ENCODE measurements around the gene SULT6B1. TPM values are rescaled to one million over a fixed set of nuclear protein-coding genes. Genes with fewer than 3 reads are reported as not detected.

Gene SULT6B1
- total and polyA plus RNA-seq, 2 of the 4 experiments (the other 2 are of a cell fraction), result not detected

DNA sequence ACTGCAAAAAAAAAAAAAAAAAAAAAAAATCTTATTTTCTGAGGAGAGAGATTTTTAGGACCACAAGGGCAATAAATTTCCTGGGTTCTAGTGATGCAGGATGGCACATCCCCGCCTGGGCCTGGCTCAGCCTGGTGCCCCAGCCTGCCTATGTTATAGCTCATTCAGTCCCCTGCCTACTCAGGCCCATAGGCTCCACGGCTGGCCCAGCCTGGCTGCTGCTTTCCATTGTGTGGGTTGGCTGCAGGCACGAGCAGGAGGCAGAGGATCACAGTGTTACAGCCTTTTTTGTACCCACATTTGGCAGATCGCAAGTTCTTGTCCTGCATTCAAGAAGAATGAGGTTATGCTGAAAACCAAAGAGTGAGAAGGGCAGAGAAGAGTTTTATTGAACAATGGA is 2.8 kb upstream of the SULT6B1 start:
- no peak overlapping the region for H2AFZ ChIP-seq (replicated peaks; ENCODE audit: low read length, poor library complexity)
- H3K9me1 ChIP-seq (ENCODE audit: insufficient read depth, low read length), result peaks cover 6% of the 10 kb centered on the region; the same call in 1 of the 2 replicates
- in situ Hi-C loops (cut with MboI; ENCODE audit: low sequenced_read_pairs), result no loop called here
- no peak overlapping the region for H3K27ac ChIP-seq (ENCODE audit: insufficient read depth, low read length)
- H3K9me3 ChIP-seq (ENCODE audit: control insufficient read depth, insufficient read depth, low read length), result no peaks in the 10 kb centered on the region
- dilution Hi-C loops (cut with HindIII; ENCODE audit: low sequenced_read_pairs, unreplicated experiment), result no loop called here
- ChIA-PET CTCF (no interaction called here), POLR2A (ENCODE audit: unreplicated experiment) (no interaction called here)
- H3K9ac ChIP-seq (ENCODE audit: low read depth, low read length), result no peak overlapping the region
- no peak overlapping the region for H4K8ac ChIP-seq (ENCODE audit: low read depth in 2 of 2, low read length in 2 of 2)
- H2BK20ac ChIP-seq (ENCODE audit: low read depth, low read length), result no peak overlapping the region
- intact Hi-C loops (cut with micrococcal nuclease), result no loop called here
- H2AK5ac ChIP-seq (ENCODE audit: low read depth, low read length), result no peak overlapping the region
- no peak overlapping the region for H3K14ac ChIP-seq (replicated peaks; ENCODE audit: low read depth, low read length)
- TF ChIP-seq MAZ (IDR thresholded peaks at IDR 0.05; ENCODE audit: borderline replicate concordance, low read depth, low read length), result no peak
- TF ChIP-seq FOS (IDR thresholded peaks at IDR 0.05; ENCODE audit: low read depth, low read length), result no peak
- TF ChIP-seq, protein P1, sequence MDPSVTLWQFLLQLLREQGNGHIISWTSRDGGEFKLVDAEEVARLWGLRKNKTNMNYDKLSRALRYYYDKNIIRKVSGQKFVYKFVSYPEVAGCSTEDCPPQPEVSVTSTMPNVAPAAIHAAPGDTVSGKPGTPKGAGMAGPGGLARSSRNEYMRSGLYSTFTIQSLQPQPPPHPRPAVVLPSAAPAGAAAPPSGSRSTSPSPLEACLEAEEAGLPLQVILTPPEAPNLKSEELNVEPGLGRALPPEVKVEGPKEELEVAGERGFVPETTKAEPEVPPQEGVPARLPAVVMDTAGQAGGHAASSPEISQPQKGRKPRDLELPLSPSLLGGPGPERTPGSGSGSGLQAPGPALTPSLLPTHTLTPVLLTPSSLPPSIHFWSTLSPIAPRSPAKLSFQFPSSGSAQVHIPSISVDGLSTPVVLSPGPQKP (IDR thresholded peaks at IDR 0.05; ENCODE audit: borderline replicate concordance, low read depth, low read length), result no peak
- TF ChIP-seq, protein P2, sequence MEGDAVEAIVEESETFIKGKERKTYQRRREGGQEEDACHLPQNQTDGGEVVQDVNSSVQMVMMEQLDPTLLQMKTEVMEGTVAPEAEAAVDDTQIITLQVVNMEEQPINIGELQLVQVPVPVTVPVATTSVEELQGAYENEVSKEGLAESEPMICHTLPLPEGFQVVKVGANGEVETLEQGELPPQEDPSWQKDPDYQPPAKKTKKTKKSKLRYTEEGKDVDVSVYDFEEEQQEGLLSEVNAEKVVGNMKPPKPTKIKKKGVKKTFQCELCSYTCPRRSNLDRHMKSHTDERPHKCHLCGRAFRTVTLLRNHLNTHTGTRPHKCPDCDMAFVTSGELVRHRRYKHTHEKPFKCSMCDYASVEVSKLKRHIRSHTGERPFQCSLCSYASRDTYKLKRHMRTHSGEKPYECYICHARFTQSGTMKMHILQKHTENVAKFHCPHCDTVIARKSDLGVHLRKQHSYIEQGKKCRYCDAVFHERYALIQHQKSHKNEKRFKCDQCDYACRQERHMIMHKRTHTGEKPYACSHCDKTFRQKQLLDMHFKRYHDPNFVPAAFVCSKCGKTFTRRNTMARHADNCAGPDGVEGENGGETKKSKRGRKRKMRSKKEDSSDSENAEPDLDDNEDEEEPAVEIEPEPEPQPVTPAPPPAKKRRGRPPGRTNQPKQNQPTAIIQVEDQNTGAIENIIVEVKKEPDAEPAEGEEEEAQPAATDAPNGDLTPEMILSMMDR (conservative IDR thresholded peaks at IDR 0.05; ENCODE audit: low read depth, low read length), result no peak
- no peak for TF ChIP-seq RAD21 (IDR thresholded peaks at IDR 0.05; ENCODE audit: low read length)
- TF ChIP-seq CEBPB (IDR thresholded peaks at IDR 0.05; ENCODE audit: low read depth, low read length), result no peak
- TF ChIP-seq MAFK (IDR thresholded peaks at IDR 0.05; ENCODE audit: low read depth, low read length), result no peak
- no peak for TF ChIP-seq RCOR1 (IDR thresholded peaks at IDR 0.05; ENCODE audit: insufficient replicate concordance, low read length)
- TF ChIP-seq CHD1 (IDR thresholded peaks at IDR 0.05; ENCODE audit: low read depth, low read length), result no peak
- TF ChIP-seq NFE2L2 (IDR thresholded peaks at IDR 0.05; ENCODE audit: low read depth, low read length), result no peak
- no peak for TF ChIP-seq RFX5 (IDR thresholded peaks at IDR 0.05; ENCODE audit: low read depth, low read length)
- no peak for TF ChIP-seq POLR2A (IDR thresholded peaks at IDR 0.05; ENCODE audit: low read depth, low read length)
- TF ChIP-seq, protein P3, sequence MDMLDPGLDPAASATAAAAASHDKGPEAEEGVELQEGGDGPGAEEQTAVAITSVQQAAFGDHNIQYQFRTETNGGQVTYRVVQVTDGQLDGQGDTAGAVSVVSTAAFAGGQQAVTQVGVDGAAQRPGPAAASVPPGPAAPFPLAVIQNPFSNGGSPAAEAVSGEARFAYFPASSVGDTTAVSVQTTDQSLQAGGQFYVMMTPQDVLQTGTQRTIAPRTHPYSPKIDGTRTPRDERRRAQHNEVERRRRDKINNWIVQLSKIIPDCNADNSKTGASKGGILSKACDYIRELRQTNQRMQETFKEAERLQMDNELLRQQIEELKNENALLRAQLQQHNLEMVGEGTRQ (IDR thresholded peaks at IDR 0.05; ENCODE audit: low read depth, low read length), result no peak
- TF ChIP-seq BHLHE40 (IDR thresholded peaks at IDR 0.05; ENCODE audit: low read depth, low read length), result no peak
- no peak for TF ChIP-seq MXI1 (IDR thresholded peaks at IDR 0.05; ENCODE audit: borderline replicate concordance, low read depth, low read length)
- no peak for TF ChIP-seq SMC3 (IDR thresholded peaks at IDR 0.05; ENCODE audit: low read depth, low read length)
- no peak for ATAC-seq (ENCODE audit: low read depth)
- no peak overlapping the region for H3K56ac ChIP-seq (ENCODE audit: extremely low read depth, insufficient read depth, low read length)
- H4K5ac ChIP-seq (ENCODE audit: low read depth, low read length), result no peak overlapping the region
- peaks cover 0 to 5% of the 10 kb centered on the region in 2 experiments; a peak in 1 of 4 replicates for H3K79me1 ChIP-seq (ENCODE audit: low read depth in 1 of 2, low read length in 2 of 2)
- H3K4ac ChIP-seq (ENCODE audit: low read depth, low read length), result no peak overlapping the region
- no peaks in the 10 kb centered on the region for H4K20me1 ChIP-seq (ENCODE audit: insufficient read depth, low read length)
- no peak overlapping the region for H2AK9ac ChIP-seq (replicated peaks; ENCODE audit: low read depth, low read length, poor library complexity)
- H4K91ac ChIP-seq (ENCODE audit: insufficient read depth, low read depth, low read length), result no peak overlapping the region
- H3K18ac ChIP-seq (ENCODE audit: low read depth, low read length), result no peak overlapping the region
- H3K4me2 ChIP-seq (ENCODE audit: low read depth, low read length), result no peak overlapping the region
- no peak overlapping the region for H3K23ac ChIP-seq (ENCODE audit: low read depth, low read length)
- H3K4me1 ChIP-seq (ENCODE audit: control insufficient read depth, insufficient read depth, low read length), result peaks cover 2% of the 10 kb centered on the region
- no peak overlapping the region for H3K4me3 ChIP-seq (ENCODE audit: insufficient read depth, low read depth, low read length)
- no TSS peak for BruUV-seq (replicated peaks)
- WGBS, 2 experiments (ENCODE audit: extremely low coverage in 2 of 2, insufficient read length in 1 of 2), result 100% methylated on average over 2 of the region's 4 CpGs; no CpG with 5 or more reads in 1 of the 2 experiments
- no peaks in the 10 kb centered on the region for H3K36me3 ChIP-seq (ENCODE audit: control insufficient read depth, insufficient read depth, low read length)
- no peak overlapping the region for H2BK120ac ChIP-seq (ENCODE audit: low read depth, low read length)
- DNase-seq, result no peak
- no peak overlapping the region for H2BK15ac ChIP-seq (ENCODE audit: low read depth, low read length)
- H3K27me3 ChIP-seq (ENCODE audit: control insufficient read depth, insufficient read depth, low read length), result no peaks in the 10 kb centered on the region; the same call in none of the 2 replicates
- no peak overlapping the region for H2BK5ac ChIP-seq (ENCODE audit: low read depth, low read length, poor library complexity, severe bottlenecking)

Data from IMR-90 (cell line).